HepG2 (cell line): ENCODE measurements around the gene PRR22. TPM values are rescaled to one million over a fixed set of nuclear protein-coding genes. Genes with fewer than 3 reads are reported as not detected.
A peak's percentile ranks its signal among the peaks of the same experiment; 100 is the strongest.

Source experiments
- BRCA1 ChIP-seq: sonication (generic); formaldehyde crosslinking; IDR thresholded peaks from 2 replicates; pipeline ENCODE4 v1.4.0; 2020; ENCODE audit warnings: missing genetic modification reagents
- FOXO1 ChIP-seq: sonication (generic); formaldehyde crosslinking; IDR thresholded peaks from 2 replicates; pipeline ENCODE4 v1.4.0; 2020; ENCODE audit warnings: missing genetic modification reagents
- GATAD2A ChIP-seq: IDR thresholded peaks from 2 replicates; pipeline ENCODE4 v1.6.1; 2016
- HDAC1 ChIP-seq: sonication (generic); formaldehyde crosslinking; IDR thresholded peaks from 2 replicates; pipeline ENCODE4 v1.5.1; 2020; ENCODE audit warnings: mild to moderate bottlenecking, missing genetic modification reagents
- HHEX ChIP-seq: IDR thresholded peaks from 2 replicates; pipeline ENCODE4 v1.6.1; 2016; ENCODE audit warnings: control low read depth
- KDM5B ChIP-seq: sonication (generic); formaldehyde crosslinking; IDR thresholded peaks from 2 replicates; pipeline ENCODE4 v1.4.0; 2020; ENCODE audit warnings: missing genetic modification reagents, mild to moderate bottlenecking, borderline replicate concordance
- MYC ChIP-seq: sonication (generic); formaldehyde crosslinking; IDR thresholded peaks from 2 replicates; pipeline ENCODE4 v1.9.0; 2021; ENCODE audit warnings: missing genetic modification reagents, borderline replicate concordance
- NFKB2 ChIP-seq: sonication (generic); formaldehyde crosslinking; IDR thresholded peaks from 2 replicates; pipeline ENCODE4 v1.4.0; 2020; ENCODE audit warnings: missing genetic modification reagents, borderline replicate concordance
- NR2F1 ChIP-seq, 2 experiments: fragments of 450-650 bp in 1 of 2; formaldehyde crosslinking in 1 of 2; IDR thresholded peaks; 2 replicates each; pipeline versions ENCODE4 v1.5.0 to v1.6.1; 2016 to 2020; ENCODE audit warnings: mild to moderate bottlenecking in 1 of 2, missing compliant biosample characterization in 1 of 2, missing genetic modification reagents in 1 of 2, moderate library complexity in 1 of 2
- RAD21 ChIP-seq: fragments of 450-650 bp; formaldehyde crosslinking; IDR thresholded peaks from 2 replicates; pipeline ENCODE4 v1.5.0; 2020; ENCODE audit warnings: mild to moderate bottlenecking
- RCOR2 ChIP-seq: IDR thresholded peaks from 2 replicates; pipeline ENCODE4 v1.6.1; 2016; ENCODE audit warnings: missing biosample characterization, missing genetic modification reagents
- REXO4 ChIP-seq: sonication (generic); formaldehyde crosslinking; IDR thresholded peaks from 2 replicates; pipeline ENCODE4 v1.8.0; 2022; ENCODE audit warnings: missing genetic modification reagents, mild to moderate bottlenecking, borderline replicate concordance
- SMARCC2 ChIP-seq: fragments of 450-650 bp; IDR thresholded peaks from 2 replicates; pipeline ENCODE4 v1.6.1; 2017; ENCODE audit warnings: antibody characterized with exemption, mild to moderate bottlenecking
- SRSF9 ChIP-seq: fragments of 200-400 bp; formaldehyde crosslinking; IDR thresholded peaks from 2 replicates; pipeline ENCODE4 v1.6.1; 2018; ENCODE audit warnings: borderline replicate concordance, mild to moderate bottlenecking, low read depth, low read length; ENCODE audit not compliant: insufficient read depth, poor library complexity, severe bottlenecking
- ZNF264 ChIP-seq: sonication (generic); formaldehyde crosslinking; IDR thresholded peaks from 2 replicates; pipeline ENCODE4 v1.4.0; 2020; ENCODE audit warnings: missing genetic modification reagents
- ZNF30 ChIP-seq: sonication (generic); formaldehyde crosslinking; IDR thresholded peaks from 2 replicates; pipeline ENCODE4 v1.5.0; 2020; ENCODE audit warnings: mild to moderate bottlenecking, missing genetic modification reagents
- ZNF768 ChIP-seq: sonication (generic); formaldehyde crosslinking; IDR thresholded peaks from 2 replicates; pipeline ENCODE4 v1.4.0; 2020; ENCODE audit warnings: missing genetic modification reagents
- ZNF879 ChIP-seq: sonication (generic); formaldehyde crosslinking; IDR thresholded peaks from 2 replicates; pipeline ENCODE4 v1.8.1; 2023; ENCODE audit warnings: missing genetic modification reagents
- ZSCAN29 ChIP-seq: sonication (generic); formaldehyde crosslinking; conservative IDR thresholded peaks from 2 replicates; pipeline ENCODE4 v1.4.0; 2020; ENCODE audit warnings: mild to moderate bottlenecking, missing genetic modification reagents
- polyA plus RNA-seq, 8 experiments: library from polyadenylated mRNA; depleted of rRNA in 3 of 8; stranded (reverse) in 7 of 8; unstranded in 1 of 8; fragments of >200 nt; fragmentation: Illumina TruSeq in 4 of 8; extraction: Trizol in 4 of 8; gene quantifications; 2 replicates each; pipeline versions ENCODE4 v1.2.1 to v1.2.3, GENCODE V29; 2011 to 2016; ENCODE audit warnings: low read depth in 4 of 8, missing spikeins in 1 of 8, mixed read lengths in 1 of 8; ENCODE audit not compliant: insufficient read depth in 1 of 8
- total RNA-seq, 5 experiments: library from RNA; depleted of rRNA; stranded (reverse); fragments of >200 nt; fragmentation: Illumina TruSeq; extraction: Trizol; gene quantifications; 2 replicates each; pipeline ENCODE4 v1.2.3, GENCODE V29; 2016; ENCODE audit warnings: low read depth in 1 of 5
- TF ChIP-seq, protein P1 (sequence below): sonication (generic); formaldehyde crosslinking; IDR thresholded peaks from 2 replicates; pipeline ENCODE4 v1.5.0; 2020; ENCODE audit warnings: mild to moderate bottlenecking, missing genetic modification reagents
- TF ChIP-seq, protein P2 (sequence below): IDR thresholded peaks from 2 replicates; pipeline ENCODE4 v1.6.1; 2016; ENCODE audit warnings: missing compliant biosample characterization, missing genetic modification reagents, borderline replicate concordance
- TF ChIP-seq, protein P3 (sequence below): sonication (generic); formaldehyde crosslinking; IDR thresholded peaks from 2 replicates; pipeline ENCODE4 v1.5.0; 2020; ENCODE audit warnings: missing genetic modification reagents
- TF ChIP-seq, protein P4 (sequence below): sonication (generic); formaldehyde crosslinking; IDR thresholded peaks from 2 replicates; pipeline ENCODE4 v1.4.0; 2020; ENCODE audit warnings: missing genetic modification reagents
- TF ChIP-seq, protein P5 (sequence below): sonication (generic); formaldehyde crosslinking; IDR thresholded peaks from 2 replicates; pipeline ENCODE4 v1.5.0; 2020; ENCODE audit warnings: missing genetic modification reagents, mild to moderate bottlenecking, borderline replicate concordance
- TF ChIP-seq, protein P6 (sequence below): sonication (generic); formaldehyde crosslinking; IDR thresholded peaks from 2 replicates; pipeline ENCODE4 v1.8.0; 2022; ENCODE audit warnings: missing genetic modification reagents, mild to moderate bottlenecking, inconsistent platforms, borderline replicate concordance

Gene PRR22
- total and polyA plus RNA-seq, 2 of the 13 experiments (the other 11 are each of a cell fraction or from before 2014, with no cell fraction given): 0.84 to 2.3 TPM

DNA sequence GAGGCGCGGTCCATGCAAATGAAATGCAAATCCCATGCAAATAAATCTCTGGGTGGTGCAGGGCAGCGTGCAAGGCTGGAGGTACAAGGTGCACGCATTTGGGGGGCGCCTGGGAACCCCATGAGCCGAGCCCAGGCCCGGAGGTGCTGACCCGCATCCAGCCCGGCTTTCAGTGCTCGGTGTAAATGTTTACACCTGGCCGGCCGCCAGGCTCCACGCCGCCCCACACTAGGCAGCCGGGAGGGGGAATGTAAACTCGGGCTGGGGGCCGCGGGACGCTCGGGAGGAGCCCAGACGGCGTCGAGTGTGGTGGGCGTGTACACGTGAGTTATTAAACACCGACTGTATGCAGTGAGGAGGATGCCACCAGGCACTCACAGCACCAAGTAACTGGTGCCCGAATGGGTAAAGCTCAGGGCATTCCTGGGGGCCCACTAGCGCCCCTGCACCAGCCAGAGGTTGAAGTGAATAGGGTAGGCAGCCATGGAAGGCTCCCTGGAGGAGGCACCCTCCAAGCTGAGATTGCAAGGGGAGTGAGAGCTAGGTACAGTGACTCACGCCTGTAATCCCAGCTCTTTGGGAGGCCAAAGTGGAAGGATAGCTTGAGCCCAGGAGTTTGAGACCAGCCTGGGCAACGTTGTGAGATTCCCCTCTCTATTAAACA is 37.8 kb upstream of the PRR22 start (continued):
- TF ChIP-seq, protein P1, sequence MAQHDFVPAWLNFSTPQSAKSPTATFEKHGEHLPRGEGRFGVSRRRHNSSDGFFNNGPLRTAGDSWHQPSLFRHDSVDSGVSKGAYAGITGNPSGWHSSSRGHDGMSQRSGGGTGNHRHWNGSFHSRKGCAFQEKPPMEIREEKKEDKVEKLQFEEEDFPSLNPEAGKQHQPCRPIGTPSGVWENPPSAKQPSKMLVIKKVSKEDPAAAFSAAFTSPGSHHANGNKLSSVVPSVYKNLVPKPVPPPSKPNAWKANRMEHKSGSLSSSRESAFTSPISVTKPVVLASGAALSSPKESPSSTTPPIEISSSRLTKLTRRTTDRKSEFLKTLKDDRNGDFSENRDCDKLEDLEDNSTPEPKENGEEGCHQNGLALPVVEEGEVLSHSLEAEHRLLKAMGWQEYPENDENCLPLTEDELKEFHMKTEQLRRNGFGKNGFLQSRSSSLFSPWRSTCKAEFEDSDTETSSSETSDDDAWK (CRISPR knock-in tag): no peak
- no peak for TF ChIP-seq ZNF768
- no peak for TF ChIP-seq ZNF264 (CRISPR knock-in tag)
- peak; percentile 36 for TF ChIP-seq GATAD2A (CRISPR knock-in tag)
- TF ChIP-seq, protein P2, sequence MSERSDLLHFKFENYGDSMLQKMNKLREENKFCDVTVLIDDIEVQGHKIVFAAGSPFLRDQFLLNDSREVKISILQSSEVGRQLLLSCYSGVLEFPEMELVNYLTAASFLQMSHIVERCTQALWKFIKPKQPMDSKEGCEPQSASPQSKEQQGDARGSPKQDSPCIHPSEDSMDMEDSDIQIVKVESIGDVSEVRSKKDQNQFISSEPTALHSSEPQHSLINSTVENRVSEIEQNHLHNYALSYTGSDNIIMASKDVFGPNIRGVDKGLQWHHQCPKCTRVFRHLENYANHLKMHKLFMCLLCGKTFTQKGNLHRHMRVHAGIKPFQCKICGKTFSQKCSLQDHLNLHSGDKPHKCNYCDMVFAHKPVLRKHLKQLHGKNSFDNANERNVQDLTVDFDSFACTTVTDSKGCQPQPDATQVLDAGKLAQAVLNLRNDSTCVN: no peak
- TF ChIP-seq ZSCAN29 (CRISPR knock-in tag): no peak
- TF ChIP-seq HDAC1 (CRISPR knock-in tag): peak; percentile 28; the same call in 1 of the 2 replicates
- no peak for TF ChIP-seq NR2F1 (CRISPR knock-in tag; IDR thresholded peaks at IDR 0.05)
- TF ChIP-seq MYC (CRISPR knock-in tag): no peak; the same call in 1 of the 2 replicates
- TF ChIP-seq NFKB2 (CRISPR knock-in tag): no peak
- TF ChIP-seq, protein P3, sequence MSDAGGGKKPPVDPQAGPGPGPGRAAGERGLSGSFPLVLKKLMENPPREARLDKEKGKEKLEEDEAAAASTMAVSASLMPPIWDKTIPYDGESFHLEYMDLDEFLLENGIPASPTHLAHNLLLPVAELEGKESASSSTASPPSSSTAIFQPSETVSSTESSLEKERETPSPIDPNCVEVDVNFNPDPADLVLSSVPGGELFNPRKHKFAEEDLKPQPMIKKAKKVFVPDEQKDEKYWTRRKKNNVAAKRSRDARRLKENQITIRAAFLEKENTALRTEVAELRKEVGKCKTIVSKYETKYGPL: no peak
- TF ChIP-seq, protein P4, sequence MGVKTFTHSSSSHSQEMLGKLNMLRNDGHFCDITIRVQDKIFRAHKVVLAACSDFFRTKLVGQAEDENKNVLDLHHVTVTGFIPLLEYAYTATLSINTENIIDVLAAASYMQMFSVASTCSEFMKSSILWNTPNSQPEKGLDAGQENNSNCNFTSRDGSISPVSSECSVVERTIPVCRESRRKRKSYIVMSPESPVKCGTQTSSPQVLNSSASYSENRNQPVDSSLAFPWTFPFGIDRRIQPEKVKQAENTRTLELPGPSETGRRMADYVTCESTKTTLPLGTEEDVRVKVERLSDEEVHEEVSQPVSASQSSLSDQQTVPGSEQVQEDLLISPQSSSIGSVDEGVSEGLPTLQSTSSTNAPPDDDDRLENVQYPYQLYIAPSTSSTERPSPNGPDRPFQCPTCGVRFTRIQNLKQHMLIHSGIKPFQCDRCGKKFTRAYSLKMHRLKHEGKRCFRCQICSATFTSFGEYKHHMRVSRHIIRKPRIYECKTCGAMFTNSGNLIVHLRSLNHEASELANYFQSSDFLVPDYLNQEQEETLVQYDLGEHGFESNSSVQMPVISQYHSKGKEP (CRISPR knock-in tag): no peak
- TF ChIP-seq RCOR2: no peak
- TF ChIP-seq FOXO1 (CRISPR knock-in tag): no peak
- no peak for TF ChIP-seq SMARCC2
- TF ChIP-seq ZNF30 (CRISPR knock-in tag): no peak
- TF ChIP-seq RAD21 (CRISPR knock-in tag): no peak
- TF ChIP-seq, protein P5, sequence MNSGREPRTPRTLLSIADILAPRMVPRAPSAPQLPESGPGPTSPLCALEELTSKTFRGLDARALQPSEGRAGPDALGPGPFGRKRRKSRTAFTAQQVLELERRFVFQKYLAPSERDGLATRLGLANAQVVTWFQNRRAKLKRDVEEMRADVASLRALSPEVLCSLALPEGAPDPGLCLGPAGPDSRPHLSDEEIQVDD: no peak
- no peak for TF ChIP-seq BRCA1 (CRISPR knock-in tag)
- TF ChIP-seq HHEX (CRISPR knock-in tag): no peak
- TF ChIP-seq KDM5B (CRISPR knock-in tag): peak; percentile 58; the same call in 1 of the 2 replicates
- TF ChIP-seq SRSF9: no peak
- TF ChIP-seq REXO4: no peak
- TF ChIP-seq ZNF879 (CRISPR knock-in tag): no peak
- TF ChIP-seq, protein P6, sequence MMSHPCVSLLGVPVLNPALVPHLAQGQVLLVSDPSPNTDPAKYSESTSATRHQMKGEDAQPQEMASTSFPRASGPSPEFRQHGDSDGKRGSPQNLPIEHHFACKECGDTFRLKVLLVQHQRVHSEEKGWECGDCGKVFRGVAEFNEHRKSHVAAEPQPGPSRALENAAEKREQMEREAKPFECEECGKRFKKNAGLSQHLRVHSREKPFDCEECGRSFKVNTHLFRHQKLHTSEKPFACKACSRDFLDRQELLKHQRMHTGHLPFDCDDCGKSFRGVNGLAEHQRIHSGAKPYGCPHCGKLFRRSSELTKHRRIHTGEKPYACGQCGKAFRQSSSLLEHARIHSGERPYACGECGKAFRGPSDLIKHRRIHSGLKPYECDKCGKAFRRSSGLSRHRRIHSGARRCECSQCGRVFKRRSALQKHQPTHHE (CRISPR knock-in tag): no peak
